Sigmoid colon (tissue), 7 donors: ENCODE data around the gene CTDP1. TPM values are rescaled to one million over a fixed set of nuclear protein-coding genes. Genes with fewer than 3 reads are reported as not detected.
A peak's percentile ranks its signal among the peaks of the same experiment; 100 is the strongest.
"Not testable (repeated sequence)": the region's sequence is repeated elsewhere in the genome, so short reads cannot be mapped to it uniquely, and the experiment has no call there.

Experiments
- DNase-seq: peaks from one replicate; pipeline ENCODE4 v3.0.0-alpha.2; 2019
- H3K27ac ChIP-seq, 4 donors: fragments of 200-600 bp; sonication (generic); one replicate each; pipeline ENCODE4 v1.5.1; 2016 to 2019; ENCODE audit warnings: mild to moderate bottlenecking in 1 of 4
- H3K27me3 ChIP-seq, 3 donors: fragments of 200-600 bp; sonication (generic); one replicate each; pipeline ENCODE4 v1.5.1; 2019; ENCODE audit warnings: mild to moderate bottlenecking in 1 of 3
- H3K36me3 ChIP-seq, 4 donors: fragments of 200-600 bp; sonication (generic); one replicate each; pipeline ENCODE4 v1.5.1; 2016 to 2019
- H3K4me1 ChIP-seq, 4 donors: fragments of 200-600 bp; sonication (generic); one replicate each; pipeline ENCODE4 v1.5.1; 2017 to 2019
- H3K4me3 ChIP-seq, 4 donors: fragments of 200-600 bp; sonication (generic); one replicate each; pipeline ENCODE4 v1.5.1; 2017 to 2019; ENCODE audit warnings: mild to moderate bottlenecking in 2 of 4, moderate library complexity in 1 of 4
- H3K9me3 ChIP-seq, 4 donors: fragments of 200-600 bp in 3 of 4; sonication (generic) in 3 of 4; one replicate each; pipeline versions ENCODE4 v1.5.1 to v1.6.1; 2013 to 2019
- EP300 ChIP-seq, 4 donors: sonication (generic); formaldehyde crosslinking; IDR thresholded peaks; one replicate each; pipeline ENCODE4 v1.6.1; 2017; ENCODE audit warnings: antibody characterized with exemption in 4 of 4
- POLR2A ChIP-seq, 2 donors: fragments of 450-650 bp; IDR thresholded peaks; one replicate each; pipeline ENCODE4 v1.6.1; 2016; ENCODE audit warnings: antibody characterized with exemption in 2 of 2, mild to moderate bottlenecking in 2 of 2, moderate library complexity in 2 of 2
- POLR2AphosphoS5 ChIP-seq, 4 donors: sonication (generic); formaldehyde crosslinking; IDR thresholded peaks; one replicate each; pipeline ENCODE4 v1.6.1; 2017; ENCODE audit warnings: antibody characterized with exemption in 4 of 4
- WGBS, 2 donors: extraction: QIAGEN DNeasy Blood & Tissue Kit; methylation state at CpG; one replicate each; pipeline ENCODE4 v1.1.7; 2013; 5-methylcytosine and 5-hydroxymethylcytosine counted together
- intact Hi-C: fragments of 100-400 bp; cut with DNase I; formaldehyde crosslinking; loops from one replicate; pipeline ENCODE4 v1.15.1; 2023
- polyA plus RNA-seq, 3 donors: library from polyadenylated mRNA; stranded (reverse); fragments of 200-250 nt; gene quantifications; one replicate each; pipeline ENCODE4 v1.2.3, GENCODE V29; 2013
- total RNA-seq, 4 donors: library from RNA; depleted of rRNA; stranded (reverse); fragments of >200 nt; gene quantifications; one replicate each; pipeline ENCODE4 v1.1.0, GENCODE V29; 2016
- TF ChIP-seq, protein P1 (sequence below), 4 experiments: fragments of 450-650 bp in 3 of 4; fragments of 200-600 bp in 1 of 4; IDR thresholded peaks; one replicate each; pipeline ENCODE4 v1.5.1; 2016 to 2019; ENCODE audit warnings: antibody characterized with exemption in 4 of 4, mild to moderate bottlenecking in 3 of 4, moderate library complexity in 2 of 4
- donor health status: healthy with polysubstance abuse.
- donor health status: Bipolar disorder and iron deficiency.
- donor health status: healthy.

Gene CTDP1
- total and polyA plus RNA-seq, 7 donors, result 11.1 to 25.9 (median 14.7) TPM

DNA sequence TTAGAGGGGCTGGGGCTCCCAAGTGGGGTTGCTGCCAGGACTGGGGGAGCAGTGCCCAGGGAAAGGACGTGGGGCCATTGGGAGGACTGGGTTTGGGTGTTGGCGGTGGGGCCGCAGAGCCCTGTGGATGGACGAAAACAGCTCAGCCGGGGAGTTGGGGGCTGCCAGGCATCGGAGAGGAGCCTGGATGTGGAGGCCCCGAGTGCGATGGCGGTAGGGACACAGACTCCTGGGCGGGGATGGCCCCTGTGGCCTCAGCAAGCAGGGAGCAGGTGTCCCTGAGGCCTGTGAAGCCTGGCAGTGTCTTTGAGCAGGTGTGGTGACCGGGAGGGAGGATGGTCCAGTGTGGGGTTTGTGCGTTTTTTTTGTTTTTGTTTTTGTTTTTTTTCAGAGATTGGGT lies 13.3 kb downstream of the CTDP1 start:
- Histone ChIP-seq H3K27ac (no peak overlapping the region), H3K4me1 (no peaks in the 10 kb centered on the region), H3K36me3 (peaks cover 6 to 29% (median 20%) of the 10 kb centered on the region in 4 donors), H3K9me3 (no peaks in the 10 kb centered on the region), H3K4me3 (no peak overlapping the region), H3K27me3 (no peaks in the 10 kb centered on the region)
- peak; percentile 53 for DNase-seq
- intact Hi-C loops, result no loop called here
- TF ChIP-seq, protein P1, sequence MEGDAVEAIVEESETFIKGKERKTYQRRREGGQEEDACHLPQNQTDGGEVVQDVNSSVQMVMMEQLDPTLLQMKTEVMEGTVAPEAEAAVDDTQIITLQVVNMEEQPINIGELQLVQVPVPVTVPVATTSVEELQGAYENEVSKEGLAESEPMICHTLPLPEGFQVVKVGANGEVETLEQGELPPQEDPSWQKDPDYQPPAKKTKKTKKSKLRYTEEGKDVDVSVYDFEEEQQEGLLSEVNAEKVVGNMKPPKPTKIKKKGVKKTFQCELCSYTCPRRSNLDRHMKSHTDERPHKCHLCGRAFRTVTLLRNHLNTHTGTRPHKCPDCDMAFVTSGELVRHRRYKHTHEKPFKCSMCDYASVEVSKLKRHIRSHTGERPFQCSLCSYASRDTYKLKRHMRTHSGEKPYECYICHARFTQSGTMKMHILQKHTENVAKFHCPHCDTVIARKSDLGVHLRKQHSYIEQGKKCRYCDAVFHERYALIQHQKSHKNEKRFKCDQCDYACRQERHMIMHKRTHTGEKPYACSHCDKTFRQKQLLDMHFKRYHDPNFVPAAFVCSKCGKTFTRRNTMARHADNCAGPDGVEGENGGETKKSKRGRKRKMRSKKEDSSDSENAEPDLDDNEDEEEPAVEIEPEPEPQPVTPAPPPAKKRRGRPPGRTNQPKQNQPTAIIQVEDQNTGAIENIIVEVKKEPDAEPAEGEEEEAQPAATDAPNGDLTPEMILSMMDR (IDR thresholded peaks at IDR 0.05), result no peak
- TF ChIP-seq POLR2A (IDR thresholded peaks at IDR 0.05) (no peak), POLR2AphosphoS5 (IDR thresholded peaks at IDR 0.05) (no peak), EP300 (IDR thresholded peaks at IDR 0.05) (no peak)
- WGBS, 2 donors, result 87 to 94% methylated on average over 12 of the region's 12 CpGs

DNA sequence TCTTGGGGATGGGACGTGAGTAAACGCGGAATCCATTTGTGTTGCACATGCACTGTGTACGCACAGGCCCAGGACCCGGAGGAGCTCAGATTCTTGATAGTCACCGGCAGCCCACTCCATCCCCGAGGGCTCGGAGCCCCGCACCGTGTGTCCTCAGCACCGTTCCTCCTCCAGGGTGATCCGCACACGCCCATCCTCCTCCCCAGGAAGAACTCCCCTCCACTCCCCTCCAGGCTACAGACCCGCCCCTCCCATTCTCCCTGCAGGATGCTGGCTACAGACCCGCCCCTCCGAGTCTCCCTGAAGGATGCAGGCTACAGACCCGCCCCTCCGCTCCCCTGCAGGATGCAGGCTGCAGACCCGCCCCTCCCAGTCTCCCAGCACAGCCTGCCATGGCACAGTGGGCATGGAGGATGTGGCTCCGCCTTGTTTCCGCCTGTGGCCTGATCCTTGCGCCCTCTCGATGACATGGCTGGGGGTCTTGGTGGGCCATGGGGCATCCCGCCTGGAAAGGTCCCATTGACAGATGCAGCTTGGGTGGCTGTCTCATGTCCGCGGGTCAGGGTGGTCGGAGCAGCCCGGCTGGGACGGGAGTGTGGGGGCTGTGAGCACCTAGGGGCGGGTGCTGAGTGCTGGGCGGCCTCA lies 14.1 kb downstream of the CTDP1 start:
- 89 to 92% methylated on average over 31 of the region's 31 CpGs for WGBS, 2 donors
- TF ChIP-seq POLR2A (IDR thresholded peaks at IDR 0.05) (no peak), POLR2AphosphoS5 (IDR thresholded peaks at IDR 0.05) (no peak), EP300 (IDR thresholded peaks at IDR 0.05) (no peak)
- TF ChIP-seq, protein P1 (IDR thresholded peaks at IDR 0.05), result no peak
- H3K4me3 ChIP-seq, result no peak overlapping the region
- peak; percentile 57 for DNase-seq
- H3K4me1 ChIP-seq, result no peaks in the 10 kb centered on the region
- H3K27ac ChIP-seq, result no peak overlapping the region
- peaks cover 6 to 37% (median 28%) of the 10 kb centered on the region in 4 donors for H3K36me3 ChIP-seq
- H3K27me3 ChIP-seq, result no peaks in the 10 kb centered on the region
- H3K9me3 ChIP-seq, result no peaks in the 10 kb centered on the region
- intact Hi-C loops, result no loop called here

DNA sequence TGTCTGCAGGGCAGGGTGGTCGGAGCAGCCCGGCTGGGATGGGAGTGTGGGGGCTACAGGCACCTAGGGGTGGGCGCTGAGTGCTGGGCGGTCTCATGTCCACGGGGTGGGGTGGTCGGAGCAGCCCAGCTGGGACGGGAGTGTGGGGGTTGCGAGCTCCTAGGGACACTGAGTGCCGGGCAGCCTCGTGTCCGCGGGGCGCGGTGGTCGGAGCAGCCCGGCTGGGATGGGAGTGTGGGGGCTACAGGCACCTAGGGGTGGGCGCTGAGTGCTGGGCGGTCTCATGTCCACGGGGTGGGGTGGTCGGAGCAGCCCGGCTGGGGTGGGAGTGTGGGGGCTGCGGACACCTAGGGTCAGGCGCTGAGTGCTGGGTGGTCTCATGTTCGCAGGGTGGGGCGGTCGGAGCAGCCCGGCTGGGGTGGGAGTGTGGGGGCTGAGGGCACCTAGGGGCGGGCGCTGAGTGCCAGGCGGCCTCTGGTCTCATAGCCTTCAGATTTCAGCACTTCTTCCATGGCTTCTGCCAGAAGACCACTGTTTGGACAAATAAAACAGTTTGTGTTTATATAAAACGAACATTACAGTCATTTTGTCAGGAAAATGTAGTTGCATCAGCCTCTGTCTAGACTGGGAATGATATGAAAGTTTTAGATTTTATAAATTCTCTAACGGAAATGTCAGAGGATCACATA lies 14.7 kb downstream of the CTDP1 start:
- H3K4me1 ChIP-seq, H3K9me3 ChIP-seq, H3K4me3 ChIP-seq, intact Hi-C loops, H3K27me3 ChIP-seq, H3K27ac ChIP-seq: not testable (repeated sequence)
- H3K36me3 ChIP-seq, result peaks cover 6 to 44% (median 31%) of the 10 kb centered on the region in 4 donors
- peak; percentile 15 for DNase-seq
- 85 to 87% methylated on average over 32 of the region's 32 CpGs for WGBS, 2 donors

DNA sequence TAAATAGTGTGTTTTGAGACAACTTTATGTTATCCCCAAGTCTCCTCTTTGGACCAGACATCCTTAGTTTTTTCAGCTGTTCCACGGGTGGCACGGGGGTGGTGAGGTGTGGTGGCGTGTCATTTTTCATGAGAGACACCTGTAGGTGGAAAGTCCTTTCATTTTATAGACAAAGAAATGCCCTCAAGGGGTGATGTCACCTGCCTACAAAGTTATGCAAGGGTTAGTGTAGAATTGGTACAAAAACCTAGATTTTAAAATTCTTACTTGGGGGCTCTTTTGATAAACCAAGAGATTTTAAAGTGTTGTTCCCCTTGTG lies 15.3 kb downstream of the CTDP1 start:
- Histone ChIP-seq H3K27me3 (no peaks in the 10 kb centered on the region), H3K27ac (no peak overlapping the region), H3K36me3 (peaks cover 6 to 49% (median 33%) of the 10 kb centered on the region in 4 donors), H3K9me3 (no peaks in the 10 kb centered on the region), H3K4me3 (no peak overlapping the region), H3K4me1 (no peaks in the 10 kb centered on the region)
- WGBS, 2 donors, result 67 to 81% methylated on average over 3 of the region's 3 CpGs
- DNase-seq, result peak; percentile 19
- intact Hi-C loops, result no loop called here
- TF ChIP-seq POLR2A (IDR thresholded peaks at IDR 0.05), result no peak
- TF ChIP-seq, protein P1 (IDR thresholded peaks at IDR 0.05), result no peak
- no peak for TF ChIP-seq POLR2AphosphoS5 (IDR thresholded peaks at IDR 0.05)
- TF ChIP-seq EP300 (IDR thresholded peaks at IDR 0.05), result no peak

DNA sequence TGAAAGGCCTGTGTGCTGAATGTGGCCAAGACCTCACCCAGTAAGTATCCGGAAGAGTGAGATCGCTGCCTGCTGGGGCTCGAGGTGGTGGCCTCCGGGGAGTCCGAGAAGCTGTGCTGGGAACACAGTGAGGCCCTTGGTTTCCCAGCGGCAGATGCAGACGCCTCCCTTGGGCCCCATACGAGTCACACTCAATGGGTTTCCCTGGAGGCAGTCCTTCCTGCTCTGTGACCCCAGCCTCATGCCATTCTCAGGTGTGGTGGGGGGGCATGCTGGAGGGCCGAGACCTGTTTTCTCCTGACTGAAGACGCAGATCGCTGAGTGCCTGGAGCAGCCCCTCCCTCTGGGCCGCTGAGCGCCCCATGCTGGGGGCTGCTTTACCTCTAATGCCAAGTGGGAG lies 15.7 kb downstream of the CTDP1 start:
- TF ChIP-seq POLR2AphosphoS5 (IDR thresholded peaks at IDR 0.05) (no peak), EP300 (IDR thresholded peaks at IDR 0.05) (no peak), POLR2A (IDR thresholded peaks at IDR 0.05) (no peak)
- TF ChIP-seq, protein P1 (IDR thresholded peaks at IDR 0.05), result no peak
- no peak overlapping the region for H3K4me3 ChIP-seq
- H3K9me3 ChIP-seq, result no peaks in the 10 kb centered on the region
- H3K36me3 ChIP-seq, result peaks cover 6 to 53% (median 38%) of the 10 kb centered on the region in 4 donors
- intact Hi-C loops, result no loop called here
- H3K27me3 ChIP-seq, result no peaks in the 10 kb centered on the region
- DNase-seq, result peak; percentile 50
- WGBS, 2 donors, result 85 to 95% methylated on average over 13 of the region's 13 CpGs
- no peaks in the 10 kb centered on the region for H3K4me1 ChIP-seq
- H3K27ac ChIP-seq, result no peak overlapping the region
